Liver (tissue), 9 donors: ENCODE measurements around the gene AK5. TPM values are rescaled to one million over a fixed set of nuclear protein-coding genes. Genes with fewer than 3 reads are reported as not detected.
"Not testable (repeated sequence)": the region's sequence is repeated elsewhere in the genome, so short reads cannot be mapped to it uniquely, and the experiment has no call there.

Source experiments
- DNase-seq: peaks from one replicate; pipeline ENCODE4 v3.0.0-alpha.2; 2017; ENCODE audit warnings: low spot score
- H3K27ac ChIP-seq, 2 donors: one replicate each; pipeline ENCODE4 v1.7.0; 2013; ENCODE audit warnings: inconsistent platforms in 2 of 2, low read length in 2 of 2, control low read depth in 1 of 2, low read depth in 1 of 2, mild to moderate bottlenecking in 1 of 2
- H3K27me3 ChIP-seq, 4 donors: one replicate each; pipeline versions ENCODE4 v1.6.1 to v1.7.0; 2013; ENCODE audit warnings: low read length in 3 of 4, inconsistent platforms in 1 of 4, mild to moderate bottlenecking in 1 of 4, moderate library complexity in 1 of 4; ENCODE audit not compliant: control insufficient read depth in 4 of 4, insufficient read depth in 4 of 4
- H3K36me3 ChIP-seq, 4 donors: one replicate each; pipeline versions ENCODE4 v1.6.1 to v1.7.0; 2013; ENCODE audit warnings: low read length in 3 of 4, mild to moderate bottlenecking in 3 of 4, low read depth in 1 of 4, moderate library complexity in 1 of 4; ENCODE audit not compliant: control insufficient read depth in 4 of 4, insufficient read depth in 3 of 4
- H3K4me1 ChIP-seq, 4 donors: one replicate each; pipeline versions ENCODE4 v1.6.1 to v1.7.0; 2013; ENCODE audit warnings: low read length in 3 of 4, mild to moderate bottlenecking in 3 of 4, moderate library complexity in 1 of 4; ENCODE audit not compliant: control insufficient read depth in 4 of 4, insufficient read depth in 4 of 4
- H3K4me3 ChIP-seq, 3 donors: one replicate each; pipeline versions ENCODE4 v1.6.1 to v1.7.0; 2013; ENCODE audit warnings: low read length in 3 of 3, control low read depth in 1 of 3, low read depth in 1 of 3, mild to moderate bottlenecking in 1 of 3
- H3K9ac ChIP-seq, 2 donors: one replicate each; pipeline ENCODE4 v1.7.0; 2013; ENCODE audit warnings: low read length in 2 of 2, mild to moderate bottlenecking in 2 of 2, moderate library complexity in 2 of 2, control low read depth in 1 of 2, low read depth in 1 of 2
- H3K9me3 ChIP-seq, 4 donors: one replicate each; pipeline versions ENCODE4 v1.6.1 to v1.7.0; 2013; ENCODE audit warnings: low read length in 3 of 4; ENCODE audit not compliant: control insufficient read depth in 4 of 4
- ATF3 ChIP-seq: IDR thresholded peaks from 2 replicates; pipeline ENCODE4 v1.6.1; 2016; ENCODE audit warnings: antibody characterized with exemption
- CTCF ChIP-seq: fragments of 150-350 bp; IDR thresholded peaks from 2 replicates; pipeline ENCODE4 v1.5.1; 2017; ENCODE audit warnings: improper control_type of control experiment, low read depth, low read length; ENCODE audit not compliant: missing input control
- EGR1 ChIP-seq, 2 donors: IDR thresholded peaks; 2 replicates each; pipeline ENCODE4 v1.6.1; 2016 to 2018; ENCODE audit warnings: antibody characterized with exemption in 2 of 2, low read depth in 2 of 2
- FOXA1 ChIP-seq: IDR thresholded peaks from 2 replicates; pipeline ENCODE4 v1.6.1; 2016; ENCODE audit warnings: antibody characterized with exemption
- FOXA2 ChIP-seq: IDR thresholded peaks from 2 replicates; pipeline ENCODE4 v1.6.1; 2016; ENCODE audit warnings: antibody characterized with exemption
- GABPA ChIP-seq, 2 donors: IDR thresholded peaks in 1 of 2; conservative IDR thresholded peaks in 1 of 2; 2 replicates each; pipeline ENCODE4 v1.6.1; 2016; ENCODE audit warnings: antibody characterized with exemption in 2 of 2, mild to moderate bottlenecking in 1 of 2, moderate library complexity in 1 of 2
- HNF4A ChIP-seq, 2 donors: conservative IDR thresholded peaks; 2 replicates each; pipeline ENCODE4 v1.6.1; 2016; ENCODE audit warnings: antibody characterized with exemption in 2 of 2, mild to moderate bottlenecking in 2 of 2
- HNF4G ChIP-seq: IDR thresholded peaks from 2 replicates; pipeline ENCODE4 v1.6.1; 2016; ENCODE audit warnings: antibody characterized with exemption
- JUND ChIP-seq, 2 donors: IDR thresholded peaks; 2 replicates each; pipeline ENCODE4 v1.6.1; 2016; ENCODE audit warnings: antibody characterized with exemption in 2 of 2
- NR2F2 ChIP-seq: IDR thresholded peaks from 2 replicates; pipeline ENCODE4 v1.6.1; 2016; ENCODE audit warnings: antibody characterized with exemption
- RAD21 ChIP-seq, 2 donors: IDR thresholded peaks; 2 replicates each; pipeline ENCODE4 v1.6.1; 2016; ENCODE audit warnings: antibody characterized with exemption in 2 of 2, mild to moderate bottlenecking in 2 of 2
- RXRA ChIP-seq, 2 donors: IDR thresholded peaks; 2 replicates each; pipeline ENCODE4 v1.6.1; 2017 to 2018; ENCODE audit warnings: antibody characterized with exemption in 2 of 2, mild to moderate bottlenecking in 1 of 2
- TAF1 ChIP-seq: conservative IDR thresholded peaks from 2 replicates; pipeline ENCODE4 v1.6.1; 2016; ENCODE audit warnings: antibody characterized with exemption, mild to moderate bottlenecking
- YY1 ChIP-seq: IDR thresholded peaks from 2 replicates; pipeline ENCODE4 v1.6.1; 2016; ENCODE audit warnings: antibody characterized with exemption, mild to moderate bottlenecking
- WGBS: extraction: QIAGEN DNeasy Blood & Tissue Kit; methylation state at CpG from one replicate; pipeline ENCODE4 v1.1.7; 2013; 5-methylcytosine and 5-hydroxymethylcytosine counted together
- polyA plus RNA-seq, 2 donors: library from polyadenylated mRNA; stranded (reverse) in 1 of 2; unstranded in 1 of 2; fragments of 200-250 nt in 1 of 2; fragments of >200 nt in 1 of 2; fragmentation: Nextera tagmentation in 1 of 2; extraction: Ambion mirVana in 1 of 2; gene quantifications; one replicate each; pipeline versions ENCODE4 v1.2.1 to v1.2.3, GENCODE V29; 2013 to 2015
- total RNA-seq, 2 donors: library from RNA; depleted of rRNA; stranded (reverse); fragments of >200 nt; gene quantifications; one replicate each; pipeline ENCODE4 v1.2.3, GENCODE V29; 2014
- TF ChIP-seq, protein P1 (sequence below): IDR thresholded peaks from 2 replicates; pipeline ENCODE4 v1.6.1; 2016; ENCODE audit warnings: antibody characterized with exemption
- TF ChIP-seq, protein P2 (sequence below): IDR thresholded peaks from 2 replicates; pipeline ENCODE4 v1.6.1; 2016; ENCODE audit warnings: antibody characterized with exemption
- TF ChIP-seq, protein P3 (sequence below): IDR thresholded peaks from 2 replicates; pipeline ENCODE4 v1.6.1; 2016; ENCODE audit warnings: antibody characterized with exemption, mild to moderate bottlenecking
- donor health status: healthy.
- donor health status: healthy.
- donor health status: healthy.
- donor health status: healthy.
- donor health status: healthy.

AK5 gene
- total and polyA plus RNA-seq, 4 donors, result 0.12 to 0.33 (median 0.23) TPM

GRCh38 chr1:77308889-77309621, 27.2 kb downstream of the AK5 start:
- TF ChIP-seq FOXA1 (no peak), RXRA (IDR thresholded peaks at IDR 0.05) (no peak), EGR1 (IDR thresholded peaks at IDR 0.05; ENCODE audit: low read depth in 2 of 2) (no peak), JUND (IDR thresholded peaks at IDR 0.05) (no peak), TAF1 (no peak), CTCF (no peak), NR2F2 (no peak)
- TF ChIP-seq, protein P1, sequence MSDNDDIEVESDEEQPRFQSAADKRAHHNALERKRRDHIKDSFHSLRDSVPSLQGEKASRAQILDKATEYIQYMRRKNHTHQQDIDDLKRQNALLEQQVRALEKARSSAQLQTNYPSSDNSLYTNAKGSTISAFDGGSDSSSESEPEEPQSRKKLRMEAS, result no peak
- TF ChIP-seq, protein P2, sequence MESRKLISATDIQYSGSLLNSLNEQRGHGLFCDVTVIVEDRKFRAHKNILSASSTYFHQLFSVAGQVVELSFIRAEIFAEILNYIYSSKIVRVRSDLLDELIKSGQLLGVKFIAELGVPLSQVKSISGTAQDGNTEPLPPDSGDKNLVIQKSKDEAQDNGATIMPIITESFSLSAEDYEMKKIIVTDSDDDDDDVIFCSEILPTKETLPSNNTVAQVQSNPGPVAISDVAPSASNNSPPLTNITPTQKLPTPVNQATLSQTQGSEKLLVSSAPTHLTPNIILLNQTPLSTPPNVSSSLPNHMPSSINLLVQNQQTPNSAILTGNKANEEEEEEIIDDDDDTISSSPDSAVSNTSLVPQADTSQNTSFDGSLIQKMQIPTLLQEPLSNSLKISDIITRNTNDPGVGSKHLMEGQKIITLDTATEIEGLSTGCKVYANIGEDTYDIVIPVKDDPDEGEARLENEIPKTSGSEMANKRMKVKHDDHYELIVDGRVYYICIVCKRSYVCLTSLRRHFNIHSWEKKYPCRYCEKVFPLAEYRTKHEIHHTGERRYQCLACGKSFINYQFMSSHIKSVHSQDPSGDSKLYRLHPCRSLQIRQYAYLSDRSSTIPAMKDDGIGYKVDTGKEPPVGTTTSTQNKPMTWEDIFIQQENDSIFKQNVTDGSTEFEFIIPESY, result no peak
- no peak overlapping the region for H3K4me3 ChIP-seq
- no peak for DNase-seq
- WGBS, result 47% methylated on average over 8 of the region's 8 CpGs
- H3K4me1 ChIP-seq, result no peaks in the 10 kb centered on the region
- H3K9me3 ChIP-seq, result no peaks in the 10 kb centered on the region
- no peaks in the 10 kb centered on the region for H3K36me3 ChIP-seq
- H3K27ac ChIP-seq, result no peak overlapping the region
- H3K9ac ChIP-seq, result no peak overlapping the region
- no peaks in the 10 kb centered on the region for H3K27me3 ChIP-seq

GRCh38 chr1:77310924-77311323, 29.1 kb downstream of the AK5 start:
- Histone ChIP-seq H3K9me3 (no peaks in the 10 kb centered on the region), H3K4me3 (no peak overlapping the region), H3K36me3 (no peaks in the 10 kb centered on the region), H3K4me1 (no peaks in the 10 kb centered on the region), H3K27me3 (no peaks in the 10 kb centered on the region), H3K27ac (no peak overlapping the region), H3K9ac (no peak overlapping the region)
- no peak for TF ChIP-seq RAD21 (IDR thresholded peaks at IDR 0.05)
- TF ChIP-seq, protein P2, result no peak
- no peak for TF ChIP-seq ATF3
- TF ChIP-seq, protein P1, result no peak
- TF ChIP-seq HNF4G, result no peak
- no peak for TF ChIP-seq EGR1 (IDR thresholded peaks at IDR 0.05; ENCODE audit: low read depth in 2 of 2)
- TF ChIP-seq JUND (IDR thresholded peaks at IDR 0.05), result no peak
- TF ChIP-seq FOXA1, result no peak
- TF ChIP-seq TAF1, result no peak
- TF ChIP-seq, protein P3, sequence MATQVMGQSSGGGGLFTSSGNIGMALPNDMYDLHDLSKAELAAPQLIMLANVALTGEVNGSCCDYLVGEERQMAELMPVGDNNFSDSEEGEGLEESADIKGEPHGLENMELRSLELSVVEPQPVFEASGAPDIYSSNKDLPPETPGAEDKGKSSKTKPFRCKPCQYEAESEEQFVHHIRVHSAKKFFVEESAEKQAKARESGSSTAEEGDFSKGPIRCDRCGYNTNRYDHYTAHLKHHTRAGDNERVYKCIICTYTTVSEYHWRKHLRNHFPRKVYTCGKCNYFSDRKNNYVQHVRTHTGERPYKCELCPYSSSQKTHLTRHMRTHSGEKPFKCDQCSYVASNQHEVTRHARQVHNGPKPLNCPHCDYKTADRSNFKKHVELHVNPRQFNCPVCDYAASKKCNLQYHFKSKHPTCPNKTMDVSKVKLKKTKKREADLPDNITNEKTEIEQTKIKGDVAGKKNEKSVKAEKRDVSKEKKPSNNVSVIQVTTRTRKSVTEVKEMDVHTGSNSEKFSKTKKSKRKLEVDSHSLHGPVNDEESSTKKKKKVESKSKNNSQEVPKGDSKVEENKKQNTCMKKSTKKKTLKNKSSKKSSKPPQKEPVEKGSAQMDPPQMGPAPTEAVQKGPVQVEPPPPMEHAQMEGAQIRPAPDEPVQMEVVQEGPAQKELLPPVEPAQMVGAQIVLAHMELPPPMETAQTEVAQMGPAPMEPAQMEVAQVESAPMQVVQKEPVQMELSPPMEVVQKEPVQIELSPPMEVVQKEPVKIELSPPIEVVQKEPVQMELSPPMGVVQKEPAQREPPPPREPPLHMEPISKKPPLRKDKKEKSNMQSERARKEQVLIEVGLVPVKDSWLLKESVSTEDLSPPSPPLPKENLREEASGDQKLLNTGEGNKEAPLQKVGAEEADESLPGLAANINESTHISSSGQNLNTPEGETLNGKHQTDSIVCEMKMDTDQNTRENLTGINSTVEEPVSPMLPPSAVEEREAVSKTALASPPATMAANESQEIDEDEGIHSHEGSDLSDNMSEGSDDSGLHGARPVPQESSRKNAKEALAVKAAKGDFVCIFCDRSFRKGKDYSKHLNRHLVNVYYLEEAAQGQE, result no peak
- TF ChIP-seq HNF4A (conservative IDR thresholded peaks at IDR 0.05), result no peak
- no peak for TF ChIP-seq GABPA (IDR thresholded peaks at IDR 0.05 in 1 of 2, conservative IDR thresholded peaks at IDR 0.05 in 1 of 2)
- no peak for TF ChIP-seq NR2F2
- no peak for TF ChIP-seq YY1
- TF ChIP-seq FOXA2, result no peak
- WGBS, result 75% methylated on average over 3 of the region's 3 CpGs
- no peak for DNase-seq

DNA sequence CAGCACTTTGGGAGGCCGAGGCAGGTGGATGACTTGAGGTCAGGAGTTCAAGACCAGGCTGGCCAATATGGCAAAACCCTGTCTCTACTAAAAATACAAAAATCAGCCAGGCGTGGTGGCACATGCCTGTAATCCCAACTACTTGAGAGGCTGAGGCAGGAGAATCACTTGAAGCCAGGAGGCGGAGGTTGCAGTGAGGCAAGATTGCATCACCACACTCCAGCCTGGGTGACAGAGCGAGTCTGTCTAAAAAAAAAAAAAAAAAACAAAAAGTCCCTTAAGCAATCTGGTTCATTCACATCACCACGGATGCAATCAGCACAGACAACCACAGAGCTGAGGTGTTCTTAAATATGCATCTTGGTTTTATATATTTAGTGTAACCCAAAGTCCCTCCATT, 30.5 kb downstream of the AK5 start:
- H3K4me1 ChIP-seq, DNase-seq, H3K9ac ChIP-seq, H3K27ac ChIP-seq, H3K36me3 ChIP-seq, H3K4me3 ChIP-seq, H3K27me3 ChIP-seq, H3K9me3 ChIP-seq: not testable (repeated sequence)
- WGBS, result 76% methylated on average over 5 of the region's 5 CpGs
